Measurements from ENCODE around the gene PRRC2C.
A peak's percentile ranks its signal among the peaks of the same experiment; 100 is the strongest.
"Not testable (repeated sequence)": the region's sequence is repeated elsewhere in the genome, so short reads cannot be mapped to it uniquely, and the experiment has no call there.

PRRC2C gene

GRCh38 chr1:171590022-171590421, 104.7 kb downstream of the PRRC2C start:
- DNase-seq: no peak

- no peak for DNase-seq
These were observed 110.0 kb downstream of the PRRC2C start for GRCh38 chr1:171595324-171595723.

GRCh38 chr1:171596119-171596518, 110.8 kb downstream of the PRRC2C start:
- no peak for DNase-seq

- no peak for DNase-seq
These were observed 111.4 kb downstream of the PRRC2C start for GRCh38 chr1:171596705-171597104.

GRCh38 chr1:171597203-171597602, 111.9 kb downstream of the PRRC2C start:
- DNase-seq: no peak

- not testable (repeated sequence) for DNase-seq
These were observed 115.0 kb downstream of the PRRC2C start for GRCh38 chr1:171600310-171600709.

GRCh38 chr1:171600862-171601261, 115.5 kb downstream of the PRRC2C start:
- no peak for DNase-seq

- not testable (repeated sequence) for DNase-seq
These were observed 117.7 kb downstream of the PRRC2C start for GRCh38 chr1:171603042-171603441.

GRCh38 chr1:171606402-171606941, 121.1 kb downstream of the PRRC2C start:
- DNase-seq: no peak

- DNase-seq: peak; percentile 23
These were observed 125.1 kb downstream of the PRRC2C start for GRCh38 chr1:171610385-171610784.

GRCh38 chr1:171611306-171611705, 126.0 kb downstream of the PRRC2C start:
- no peak for DNase-seq

- DNase-seq: no peak
These were observed 128.0 kb downstream of the PRRC2C start for GRCh38 chr1:171613282-171613681.

GRCh38 chr1:171615122-171615906, 130.0 kb downstream of the PRRC2C start:
- not testable (repeated sequence) for DNase-seq

GRCh38 chr1:171616586-171616985, 131.3 kb downstream of the PRRC2C start:
- no peak for DNase-seq

- no peak for DNase-seq
These were observed 136.8 kb downstream of the PRRC2C start, which contains the start of gene MYOCOS for GRCh38 chr1:171622152-171622462. Gene MYOCOS, plus strand, starts transcription at chr1:171622243. Its CDS starts 1,641 bp downstream, at chr1:171623884.

GRCh38 chr1:171623651-171624331, 138.5 kb downstream of the PRRC2C start:
- DNase-seq: no peak

- no peak for DNase-seq
These were observed 139.9 kb downstream of the PRRC2C start for GRCh38 chr1:171625225-171625624.

- no peak for DNase-seq
These were observed 141.7 kb downstream of the PRRC2C start for GRCh38 chr1:171627020-171627419.

- no peak for DNase-seq
These were observed 142.9 kb downstream of the PRRC2C start for GRCh38 chr1:171628225-171628624.

GRCh38 chr1:171635661-171636060, 150.3 kb downstream of the PRRC2C start:
- no peak for DNase-seq

- no peak for DNase-seq
These were observed 150.8 kb downstream of the PRRC2C start for GRCh38 chr1:171636141-171636540.

- DNase-seq: no peak
These were observed 152.7 kb downstream of the PRRC2C start for GRCh38 chr1:171637928-171638576.

GRCh38 chr1:171640225-171640624, 154.9 kb downstream of the PRRC2C start:
- no peak for DNase-seq
